Skeletal muscle tissue (tissue), 4 donors: Measurements from ENCODE around the gene CIRBP. TPM values are rescaled to one million over a fixed set of nuclear protein-coding genes. Genes with fewer than 3 reads are reported as not detected.

Experiments
- H3K27ac ChIP-seq: one replicate; pipeline ENCODE4 v1.7.0; 2013; ENCODE audit warnings: mild to moderate bottlenecking, low read depth, low read length, inconsistent platforms
- H3K27me3 ChIP-seq, 3 donors: one replicate each; pipeline ENCODE4 v1.7.0; 2013; ENCODE audit warnings: low read length in 3 of 3; ENCODE audit not compliant: control insufficient read depth in 3 of 3, insufficient read depth in 3 of 3
- H3K36me3 ChIP-seq, 3 donors: one replicate each; pipeline ENCODE4 v1.7.0; 2013; ENCODE audit warnings: low read length in 3 of 3; ENCODE audit not compliant: control insufficient read depth in 3 of 3, insufficient read depth in 3 of 3
- H3K4me1 ChIP-seq, 3 donors: one replicate each; pipeline ENCODE4 v1.7.0; 2013; ENCODE audit warnings: low read length in 3 of 3, mild to moderate bottlenecking in 3 of 3; ENCODE audit not compliant: control insufficient read depth in 3 of 3, insufficient read depth in 3 of 3
- H3K4me3 ChIP-seq, 3 donors: one replicate each; pipeline ENCODE4 v1.7.0; 2013; ENCODE audit warnings: low read length in 3 of 3
- H3K9ac ChIP-seq, 3 donors: one replicate each; pipeline ENCODE4 v1.7.0; 2013; ENCODE audit warnings: low read length in 3 of 3, mild to moderate bottlenecking in 3 of 3, moderate library complexity in 2 of 3, low read depth in 1 of 3
- H3K9me3 ChIP-seq, 3 donors: one replicate each; pipeline ENCODE4 v1.7.0; 2013; ENCODE audit warnings: low read length in 3 of 3; ENCODE audit not compliant: control insufficient read depth in 3 of 3
- total RNA-seq: library from RNA; depleted of rRNA; stranded (reverse); fragments of >200 nt; gene quantifications from one replicate; pipeline ENCODE4 v1.2.3, GENCODE V29; 2014
- donor health status: Osteomylitis.

CIRBP gene
- total RNA-seq, 1 donor from 2014 or later, result 413 TPM

- Histone ChIP-seq H3K4me1 (peaks cover 74 to 87% (median 82%) of the 10 kb centered on the region in 3 donors), H3K27me3 (no peaks in the 10 kb centered on the region), H3K4me3 (peak overlapping the region; percentile 91 to 95 (median 91)), H3K9ac (peak overlapping the region; percentile 89 to 98 (median 91)), H3K36me3 (peaks cover 37 to 41% (median 40%) of the 10 kb centered on the region in 3 donors), H3K27ac (peak overlapping the region; percentile 91), H3K9me3 (no peaks in the 10 kb centered on the region)
Observed at GRCh38 chr19:1269478-1270212, 513 bp downstream of the CIRBP start.

DNA sequence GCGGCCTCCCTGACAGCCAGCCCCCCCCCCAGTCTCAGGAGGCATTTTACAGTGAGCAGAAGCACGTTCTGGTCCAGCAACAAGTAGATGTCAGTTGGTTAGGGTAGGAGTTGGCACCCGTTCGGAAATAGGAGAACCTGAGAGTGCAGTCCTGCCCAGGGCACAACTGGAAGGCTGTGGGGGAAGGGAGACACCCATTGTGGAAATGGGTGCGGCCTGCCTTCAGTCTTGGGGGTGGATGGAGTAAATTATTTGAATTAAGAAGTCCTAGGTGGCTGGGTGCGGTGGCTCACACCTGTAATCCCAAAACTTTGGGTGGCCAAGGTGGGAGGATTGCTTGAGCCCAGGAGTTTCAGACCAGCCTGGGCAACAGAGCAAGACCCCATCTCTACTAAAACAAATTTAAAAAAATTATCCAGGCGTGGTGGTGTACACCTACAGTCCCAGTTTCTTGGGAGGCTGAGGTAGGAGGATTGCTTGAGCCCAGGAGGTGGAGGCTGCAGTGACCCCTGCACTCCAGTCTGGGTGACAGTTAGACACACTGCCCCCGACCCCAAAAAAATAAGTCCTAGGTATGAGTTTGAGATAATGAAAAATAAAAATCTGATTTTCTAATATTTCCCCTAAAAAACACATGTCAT lies 1.2 kb downstream of the CIRBP start:
- H3K36me3 ChIP-seq, result peaks cover 41 to 45% (median 42%) of the 10 kb centered on the region in 3 donors

DNA sequence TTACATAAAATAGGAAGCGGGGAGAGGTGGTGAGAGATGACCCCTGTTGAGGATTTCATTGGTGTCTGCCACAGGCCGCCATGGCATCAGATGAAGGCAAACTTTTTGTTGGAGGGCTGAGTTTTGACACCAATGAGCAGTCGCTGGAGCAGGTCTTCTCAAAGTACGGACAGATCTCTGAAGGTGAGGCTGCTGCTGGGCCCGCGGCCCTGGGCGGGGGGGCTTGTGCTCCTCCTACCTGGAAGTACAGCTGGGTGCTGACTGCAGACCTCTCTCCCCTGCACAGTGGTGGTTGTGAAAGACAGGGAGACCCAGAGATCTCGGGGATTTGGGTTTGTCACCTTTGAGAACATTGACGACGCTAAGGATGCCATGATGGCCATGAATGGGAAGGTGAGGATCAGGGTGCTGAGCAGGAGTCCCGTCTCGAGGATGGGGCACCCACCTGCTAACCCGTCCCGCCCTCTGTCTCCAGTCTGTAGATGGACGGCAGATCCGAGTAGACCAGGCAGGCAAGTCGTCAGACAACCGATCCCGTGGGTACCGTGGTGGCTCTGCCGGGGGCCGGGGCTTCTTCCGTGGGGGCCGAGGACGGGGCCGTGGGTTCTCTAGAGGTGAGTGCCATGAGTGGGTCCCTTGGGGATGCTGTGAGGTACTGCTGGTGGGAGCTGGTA lies 1.9 kb downstream of the CIRBP start:
- no peaks in the 10 kb centered on the region for H3K27me3 ChIP-seq
- peak overlapping the region; percentile 89 to 98 (median 91) for H3K9ac ChIP-seq
- peaks cover 76 to 82% (median 79%) of the 10 kb centered on the region in 3 donors for H3K4me1 ChIP-seq
- peak overlapping the region; percentile 91 to 95 (median 91) for H3K4me3 ChIP-seq
- H3K9me3 ChIP-seq, result no peaks in the 10 kb centered on the region
- peak overlapping the region; percentile 91 for H3K27ac ChIP-seq
- H3K36me3 ChIP-seq, result peaks cover 41 to 45% (median 42%) of the 10 kb centered on the region in 3 donors

More for the DNA sequence above, 1.2 kb downstream of the CIRBP start:
- no peaks in the 10 kb centered on the region for H3K9me3 ChIP-seq
- H3K4me1 ChIP-seq, result peaks cover 79 to 85% (median 82%) of the 10 kb centered on the region in 3 donors
- H3K9ac ChIP-seq, result peak overlapping the region; percentile 89 to 98 (median 91)
- peak overlapping the region; percentile 91 to 95 (median 91) for H3K4me3 ChIP-seq
- H3K27me3 ChIP-seq, result no peaks in the 10 kb centered on the region
- peak overlapping the region; percentile 91 for H3K27ac ChIP-seq

- no peaks in the 10 kb centered on the region for H3K9me3 ChIP-seq
- peak overlapping the region; percentile 91 for H3K27ac ChIP-seq
- H3K9ac ChIP-seq, result peak overlapping the region; percentile 38 to 98 (median 91)
- H3K36me3 ChIP-seq, result peaks cover 41 to 45% (median 42%) of the 10 kb centered on the region in 3 donors
- H3K4me3 ChIP-seq, result peak overlapping the region; percentile 91 to 95 (median 91)
- H3K4me1 ChIP-seq, result peaks cover 82 to 86% (median 84%) of the 10 kb centered on the region in 3 donors
- no peaks in the 10 kb centered on the region for H3K27me3 ChIP-seq
Observed at GRCh38 chr19:1271528-1272422, 2.6 kb downstream of the CIRBP start.

DNA sequence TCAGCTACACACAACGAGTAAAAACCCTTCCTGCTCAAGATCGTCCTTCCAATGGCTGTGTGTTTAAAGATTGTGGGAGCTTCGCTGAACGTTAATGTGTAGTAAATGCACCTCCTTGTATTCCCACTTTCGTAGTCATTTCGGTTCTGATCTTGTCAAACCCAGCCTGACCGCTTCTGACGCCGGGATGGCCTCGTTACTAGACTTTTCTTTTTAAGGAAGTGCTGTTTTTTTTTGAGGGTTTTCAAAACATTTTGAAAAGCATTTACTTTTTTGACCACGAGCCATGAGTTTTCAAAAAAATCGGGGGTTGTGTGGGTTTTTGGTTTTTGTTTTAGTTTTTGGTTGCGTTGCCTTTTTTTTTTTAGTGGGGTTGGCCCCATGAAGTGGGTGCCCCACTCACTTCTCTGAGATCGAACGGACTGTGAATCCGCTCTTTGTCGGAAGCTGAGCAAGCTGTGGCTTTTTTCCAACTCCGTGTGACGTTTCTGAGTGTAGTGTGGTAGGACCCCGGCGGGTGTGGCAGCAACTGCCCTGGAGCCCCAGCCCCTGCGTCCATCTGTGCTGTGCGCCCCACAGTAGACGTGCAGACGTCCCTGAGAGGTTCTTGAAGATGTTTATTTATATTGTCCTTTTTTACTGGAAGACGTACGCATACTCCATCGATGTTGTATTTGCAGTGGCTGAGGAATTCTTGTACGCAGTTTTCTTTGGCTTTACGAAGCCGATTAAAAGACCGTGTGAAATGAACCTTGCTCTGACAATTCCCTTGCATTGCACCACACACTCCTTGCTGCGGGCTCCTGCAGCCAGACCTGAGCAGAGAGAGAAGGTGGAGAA lies 3.5 kb downstream of the CIRBP start:
- peak overlapping the region; percentile 91 to 95 (median 91) for H3K4me3 ChIP-seq
- H3K27ac ChIP-seq, result peak overlapping the region; percentile 93
- H3K9me3 ChIP-seq, result no peaks in the 10 kb centered on the region
- peaks cover 41 to 45% (median 42%) of the 10 kb centered on the region in 3 donors for H3K36me3 ChIP-seq
- H3K9ac ChIP-seq, result peak overlapping the region in 2 of 3 donors; percentile 38 to 98
- H3K27me3 ChIP-seq, result no peaks in the 10 kb centered on the region
- H3K4me1 ChIP-seq, result peaks cover 76 to 83% (median 78%) of the 10 kb centered on the region in 3 donors

GRCh38 chr19:1273263-1274041 lies 4.3 kb downstream of the CIRBP start:
- Histone ChIP-seq H3K36me3 (peaks cover 41 to 45% (median 42%) of the 10 kb centered on the region in 3 donors), H3K9ac (peak overlapping the region in 2 of 3 donors; percentile 43 to 98), H3K9me3 (no peaks in the 10 kb centered on the region), H3K27ac (peak overlapping the region; percentile 93), H3K4me1 (peaks cover 69 to 75% (median 70%) of the 10 kb centered on the region in 3 donors), H3K27me3 (no peaks in the 10 kb centered on the region), H3K4me3 (peak overlapping the region; percentile 16 to 43 (median 35))

- no peaks in the 10 kb centered on the region for H3K9me3 ChIP-seq
- peak overlapping the region in 2 of 3 donors; percentile 71 to 98 for H3K9ac ChIP-seq
- H3K27me3 ChIP-seq, result no peaks in the 10 kb centered on the region
- H3K27ac ChIP-seq, result peak overlapping the region; percentile 93
- peaks cover 47 to 51% (median 49%) of the 10 kb centered on the region in 3 donors for H3K36me3 ChIP-seq
- H3K4me1 ChIP-seq, result peaks cover 64 to 71% (median 66%) of the 10 kb centered on the region in 3 donors
- peak overlapping the region in 2 of 3 donors; percentile 91 to 92 for H3K4me3 ChIP-seq
Observed at GRCh38 chr19:1274081-1274851, 5.1 kb downstream of the CIRBP start.
